GM18951 (cell line): Measurements from ENCODE around the gene NFXL1.
"Not testable (repeated sequence)": the region's sequence is repeated elsewhere in the genome, so short reads cannot be mapped to it uniquely, and the experiment has no call there.

Source experiments
- POLR2A ChIP-seq: IDR thresholded peaks from 4 replicates; pipeline ENCODE4 v1.6.1; 2011; ENCODE audit warnings: mild to moderate bottlenecking; ENCODE audit not compliant: insufficient read length, insufficient read depth; ENCODE audit errors: extremely low read depth
- in situ Hi-C: fragments of 300-500 bp; cut with MboI; formaldehyde crosslinking; loops from one replicate; pipeline ENCODE4 v1.12.0; 2022; ENCODE audit warnings: low sequenced_read_pairs, mixed read lengths, inconsistent platforms; ENCODE audit not compliant: unreplicated experiment

NFXL1 gene

DNA sequence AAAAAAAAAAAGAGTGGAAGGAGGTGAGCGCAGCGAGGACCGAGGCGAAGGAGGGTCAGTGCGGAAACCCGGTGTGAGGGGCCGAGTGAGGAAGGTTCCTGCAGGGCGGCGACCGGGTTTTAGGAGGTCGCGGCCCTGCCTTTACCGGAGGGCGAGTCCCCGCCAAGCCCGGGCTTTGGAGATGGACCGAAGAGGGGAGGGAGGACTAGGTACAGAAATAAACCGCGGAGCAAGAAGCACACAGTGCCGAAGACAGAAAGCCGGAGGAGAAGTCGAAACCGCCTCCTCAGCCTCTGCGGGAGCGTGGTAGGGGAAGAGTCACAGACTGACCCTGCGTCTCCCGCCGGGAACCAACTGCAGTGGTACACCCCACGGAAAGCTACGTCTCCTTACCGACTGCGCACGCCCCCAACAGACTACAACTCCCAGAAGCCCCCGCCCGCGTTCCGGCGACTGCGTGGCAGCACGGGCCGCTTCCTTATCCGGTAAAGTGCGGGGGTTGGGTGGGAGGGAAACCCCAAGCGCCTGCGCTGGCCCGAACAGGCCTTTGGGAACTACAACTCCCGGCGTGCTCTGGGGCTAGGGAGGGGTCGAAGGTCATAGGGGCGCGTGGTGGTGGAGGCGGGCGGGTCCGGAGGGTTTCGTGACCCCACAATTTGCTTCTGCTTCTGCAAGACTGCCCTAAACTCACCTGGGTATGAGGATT lies at the start of gene NFXL1:
NFXL1 (minus strand) TSS at position 364 of the 706 bp plus-strand sequence. CDS start 380 bp downstream, outside the sequence.
- in situ Hi-C loops = no loop called here
- TF ChIP-seq POLR2A = peak; percentile 90

DNA sequence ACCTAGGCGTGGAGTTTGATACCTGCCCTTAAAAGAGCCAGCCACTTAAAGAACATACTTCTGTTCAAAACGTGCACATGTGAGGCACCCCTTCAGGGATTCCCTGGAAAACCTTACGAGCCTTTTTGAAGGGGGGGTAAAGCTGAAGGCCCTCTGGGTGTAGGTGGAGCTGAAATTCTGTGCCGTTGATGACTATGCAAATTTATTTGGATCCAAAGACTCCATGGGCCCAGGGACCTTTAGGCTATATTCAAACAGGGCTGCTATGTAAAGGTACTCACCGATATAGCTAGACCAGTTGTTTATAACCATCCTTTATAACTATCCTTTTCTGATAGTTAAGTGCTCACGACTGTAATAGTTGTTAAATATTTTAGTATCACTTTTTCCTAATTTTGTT lies 40.3 kb upstream of the NFXL1 start:
- in situ Hi-C loops = no loop called here
- no peak for TF ChIP-seq POLR2A

DNA sequence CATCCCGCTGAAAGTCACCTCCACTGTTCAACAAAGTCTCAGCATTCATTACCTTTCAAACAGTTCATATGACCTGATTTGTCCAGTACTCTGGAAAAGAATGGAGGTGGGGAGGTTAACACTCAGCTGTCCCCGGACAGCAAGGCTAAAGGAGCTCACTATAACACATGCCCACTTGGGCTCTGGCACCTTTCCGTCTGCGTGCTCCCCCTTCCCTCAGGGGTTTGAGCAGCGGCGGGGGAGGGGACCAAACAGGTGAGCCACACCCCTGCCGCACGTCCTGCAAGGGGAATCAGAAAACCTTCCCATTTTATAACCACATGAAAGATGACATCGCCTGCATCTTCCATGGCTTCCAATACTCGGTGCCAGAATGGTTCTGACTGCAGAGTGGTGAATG lies 39.9 kb upstream of the NFXL1 start:
- in situ Hi-C loops = no loop called here
- no peak for TF ChIP-seq POLR2A

DNA sequence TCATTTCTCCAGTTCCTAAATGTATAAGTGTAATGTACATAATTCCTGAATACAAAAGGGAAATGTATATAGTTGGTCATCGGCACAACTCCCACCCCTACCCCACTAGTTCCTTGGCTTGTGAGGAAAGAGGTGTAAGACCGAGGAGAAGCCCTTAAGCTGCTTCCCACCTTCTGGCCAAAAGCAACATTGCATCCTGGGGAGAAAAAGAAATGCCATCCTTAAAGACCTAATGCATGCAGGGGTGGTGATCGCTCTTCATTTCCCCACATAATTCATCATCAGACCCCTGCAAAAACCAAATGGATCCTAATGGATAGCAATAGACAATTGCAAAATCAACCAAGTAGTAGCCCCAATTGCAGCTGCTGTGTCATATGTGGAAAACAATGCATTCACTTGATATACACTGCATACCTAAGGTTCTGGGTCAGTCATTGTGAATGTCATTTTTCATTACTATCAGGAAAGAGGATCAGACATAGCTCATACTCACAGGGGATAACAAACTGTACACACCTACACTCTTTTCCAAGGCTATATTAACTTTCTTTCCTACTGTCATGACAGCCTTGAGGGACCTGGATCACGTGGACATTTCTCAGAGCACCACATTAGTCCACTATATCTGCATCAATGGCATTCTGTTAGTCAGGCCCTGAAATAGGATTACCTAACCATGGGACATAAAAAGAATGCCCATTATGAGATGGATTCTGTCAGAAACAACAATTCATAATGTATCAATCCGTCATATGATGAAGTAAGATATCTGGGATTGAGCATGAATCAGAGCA lies 31.7 kb upstream of the NFXL1 start:
- in situ Hi-C loops = no loop called here
- no peak for TF ChIP-seq POLR2A

DNA sequence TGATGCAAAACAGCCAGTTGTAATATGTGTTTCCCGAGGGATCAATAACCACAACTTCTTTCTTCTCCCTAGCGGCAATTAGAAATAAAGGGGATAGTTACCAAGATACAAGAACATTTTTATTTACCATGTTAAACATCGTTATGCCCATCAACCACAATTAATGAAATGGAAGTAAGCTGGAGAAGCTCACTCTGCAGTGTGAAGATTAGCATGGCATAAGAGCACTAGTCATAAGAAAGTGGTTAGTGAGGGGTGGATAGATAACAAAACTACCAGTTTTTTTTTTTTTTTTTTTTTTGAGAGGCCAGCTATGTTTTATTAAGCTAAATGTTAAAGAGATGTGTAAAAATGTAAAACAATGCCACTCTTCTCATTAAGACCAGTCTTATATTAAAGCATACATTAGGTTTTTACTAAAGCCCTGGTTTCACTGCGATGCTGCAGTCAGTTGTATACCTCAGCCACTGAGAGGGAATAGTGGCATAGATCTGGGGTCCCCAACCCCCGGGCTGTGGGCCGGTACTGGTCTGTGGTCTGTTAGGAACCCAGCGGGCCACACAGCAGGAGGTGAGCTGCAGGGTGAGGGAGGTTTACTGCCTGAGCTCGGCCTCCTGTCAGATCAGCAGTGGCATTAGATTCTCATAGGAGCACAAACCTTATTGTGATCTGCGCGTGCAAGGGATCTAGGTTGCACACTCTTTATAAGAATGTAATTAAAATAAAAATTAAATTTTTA lies 27.9 kb upstream of the NFXL1 start:
- in situ Hi-C loops = no loop called here
- TF ChIP-seq POLR2A = no peak

DNA sequence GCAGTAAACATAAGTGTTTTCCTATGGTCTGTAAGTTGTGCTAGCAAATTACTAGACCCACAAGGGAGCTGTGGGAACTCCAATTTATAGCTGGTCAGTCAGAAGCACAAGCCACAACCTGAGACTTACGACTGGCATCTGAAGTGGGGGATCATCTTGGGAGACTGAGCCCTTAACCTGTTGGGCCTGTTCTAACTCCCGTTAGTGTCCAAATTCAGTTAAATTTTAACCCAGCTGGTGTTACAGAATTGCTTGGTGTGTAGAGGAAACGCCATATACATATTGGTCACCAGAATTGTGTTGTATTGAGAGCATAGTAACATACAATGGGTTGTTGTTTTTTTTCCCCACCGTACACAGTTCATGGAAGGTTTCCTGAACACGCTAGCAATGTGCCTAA lies 25.1 kb upstream of the NFXL1 start:
- no peak for TF ChIP-seq POLR2A
- in situ Hi-C loops = loop anchor here (10.0 kb wide), 1 partner anchor 255 kb away; no protein-coding TSS in a partner anchor

DNA sequence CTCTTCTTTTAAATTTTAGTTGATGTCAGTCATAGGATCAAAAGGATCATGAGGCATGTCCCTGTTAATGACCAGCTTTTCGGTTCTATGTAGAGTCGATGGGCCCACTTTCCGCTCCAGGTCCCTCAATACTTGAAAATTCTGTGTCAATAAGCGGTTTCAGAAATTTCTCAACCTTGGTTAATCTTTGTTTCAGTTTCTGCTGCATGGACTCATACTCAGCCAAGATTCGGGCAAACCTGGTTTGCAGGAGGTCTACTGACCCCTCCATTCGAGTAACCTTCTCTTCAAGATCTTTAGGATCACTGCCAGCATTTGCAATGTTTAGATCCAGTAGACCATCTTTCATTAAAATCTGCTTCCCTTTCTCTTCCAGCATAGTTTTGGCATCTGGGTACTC lies 22.0 kb upstream of the NFXL1 start:
- in situ Hi-C loops = loop anchor here (10.0 kb wide), 1 partner anchor 252 kb away; no protein-coding TSS in a partner anchor
- TF ChIP-seq POLR2A = no peak

DNA sequence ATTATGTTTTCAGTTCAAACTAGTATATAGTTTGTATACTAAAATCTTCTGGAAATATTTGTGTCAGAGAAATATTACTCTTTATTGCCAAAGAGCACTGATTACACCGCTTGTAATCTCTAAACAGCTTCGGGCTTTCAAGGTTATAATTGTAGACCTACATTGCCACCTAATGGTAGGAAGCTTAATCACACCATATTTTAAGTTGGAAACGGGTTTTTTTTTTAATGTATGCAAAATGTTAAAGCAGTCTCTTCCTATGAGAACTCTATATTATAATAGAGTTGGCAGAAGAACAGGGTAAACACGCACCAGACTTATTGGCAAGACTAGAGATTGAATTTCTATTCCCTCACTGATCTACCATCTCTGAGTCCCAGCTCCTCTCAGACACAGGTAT lies 19.5 kb upstream of the NFXL1 start:
- in situ Hi-C loops = loop anchor here (10.0 kb wide), 1 partner anchor 249 kb away; no protein-coding TSS in a partner anchor

DNA sequence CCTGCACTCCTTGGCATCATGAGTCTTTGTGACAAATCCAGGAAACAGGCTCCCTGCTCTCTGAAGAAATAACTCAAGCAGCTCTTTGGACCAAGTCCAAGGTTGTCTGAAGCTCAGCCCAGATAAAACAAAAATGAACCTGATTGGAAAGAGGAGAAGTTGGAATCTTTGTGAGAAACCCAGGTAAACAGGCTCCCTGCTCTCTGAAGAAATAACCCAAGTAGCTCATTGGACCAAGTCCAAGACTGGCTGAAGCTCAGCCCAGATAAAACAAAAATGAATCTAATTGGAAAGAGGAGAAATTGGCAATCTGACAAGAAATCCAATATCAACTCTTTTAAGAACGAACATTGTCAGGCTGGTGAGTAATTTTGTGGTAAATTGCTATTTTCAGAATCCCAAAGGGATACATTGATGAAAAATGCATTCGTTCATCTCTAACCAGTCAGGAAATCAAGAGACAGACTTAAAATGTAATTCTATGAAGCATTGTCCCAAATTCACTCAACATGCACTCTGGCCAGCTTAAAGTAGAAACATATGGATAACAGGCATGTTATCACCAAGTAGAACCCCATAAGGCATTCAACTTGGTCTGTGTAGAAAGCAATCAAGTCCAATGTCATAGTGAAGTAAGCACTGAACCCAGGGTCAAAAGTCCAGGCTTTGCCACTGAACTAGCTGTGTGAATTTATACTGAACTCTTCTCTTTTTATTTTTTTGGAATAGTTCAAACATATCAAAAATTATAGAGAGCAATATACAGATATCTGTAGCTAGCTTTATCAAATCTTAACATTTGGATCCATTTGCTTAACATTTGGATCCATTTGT lies 16.8 kb upstream of the NFXL1 start:
- no peak for TF ChIP-seq POLR2A
- in situ Hi-C loops = loop anchor here (10.0 kb wide), 1 partner anchor 246 kb away; no protein-coding TSS in a partner anchor

More for the DNA sequence above, 19.5 kb upstream of the NFXL1 start:
- TF ChIP-seq POLR2A = no peak

DNA sequence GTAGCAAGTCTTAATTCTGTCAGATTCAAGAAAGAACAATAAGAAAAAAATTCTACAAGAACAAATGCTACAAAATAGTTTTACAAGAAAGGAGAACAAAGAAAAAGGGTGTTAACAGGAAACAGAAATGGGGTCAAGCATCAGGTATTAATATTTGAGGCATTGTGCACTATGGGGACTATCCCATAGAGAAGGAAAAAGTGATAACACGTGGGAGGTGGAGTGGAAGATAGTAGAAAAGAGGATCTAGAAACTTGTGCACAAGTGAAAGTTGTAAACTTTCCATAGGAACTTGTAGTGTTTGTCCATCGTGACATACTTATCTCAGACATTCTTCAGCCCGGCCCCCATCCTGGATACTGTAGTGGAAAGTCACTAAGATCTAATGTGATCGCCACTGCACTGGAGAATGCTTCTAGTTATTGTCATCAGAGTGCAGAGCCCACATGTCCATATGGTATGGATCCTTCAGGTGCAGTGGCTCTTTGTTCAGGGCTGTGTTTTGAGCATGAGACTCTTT lies 15.4 kb upstream of the NFXL1 start:
- TF ChIP-seq POLR2A = no peak
- in situ Hi-C loops = loop anchor here (10.0 kb wide), 1 partner anchor 245 kb away; no protein-coding TSS in a partner anchor

DNA sequence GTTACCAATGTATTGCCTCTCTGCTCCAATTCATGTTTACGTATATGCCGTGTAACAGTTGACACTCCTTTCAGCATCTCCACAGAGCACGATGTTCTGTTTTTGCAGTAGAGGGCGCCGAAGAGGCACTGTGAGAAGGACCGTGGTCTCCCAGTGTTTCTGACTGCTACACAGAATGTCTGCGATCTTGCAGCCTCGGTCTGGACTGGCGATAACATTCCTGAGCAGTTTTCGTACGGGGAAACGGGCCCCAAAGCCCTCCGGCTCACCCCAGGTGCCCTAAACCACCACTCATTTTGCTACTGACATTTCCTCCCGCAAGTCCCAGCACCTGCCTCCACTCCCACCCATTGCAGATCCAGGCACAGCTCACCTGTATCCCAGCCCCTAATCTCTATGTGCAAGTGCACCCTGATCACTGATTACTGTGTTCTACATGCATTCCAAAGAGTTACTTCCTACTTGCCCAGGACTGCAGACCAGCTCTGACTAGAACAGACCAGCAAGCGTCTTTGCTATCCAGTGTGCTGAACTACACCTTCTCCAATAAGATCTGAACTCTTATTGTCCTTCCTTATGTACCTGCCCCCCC lies 12.4 kb upstream of the NFXL1 start:
- in situ Hi-C loops = no loop called here
- TF ChIP-seq POLR2A = no peak

DNA sequence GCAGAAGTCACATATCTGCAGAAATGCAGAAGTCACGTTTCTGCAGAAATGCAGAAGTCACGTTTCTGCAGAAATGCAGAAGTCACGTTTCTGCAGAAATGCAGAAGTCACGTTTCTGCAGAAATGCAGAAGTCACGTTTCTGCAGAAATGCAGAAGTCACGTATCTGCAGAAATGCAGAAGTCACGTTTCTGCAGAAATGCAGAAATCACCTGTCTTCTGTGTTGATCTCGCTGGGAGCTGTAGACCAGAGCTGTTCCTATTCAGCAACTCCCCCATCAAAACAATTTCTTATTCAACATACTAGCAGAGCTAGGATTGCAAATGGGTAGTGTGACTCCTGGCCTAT lies 8.9 kb upstream of the NFXL1 start:
- in situ Hi-C loops = not testable (repeated sequence)

DNA sequence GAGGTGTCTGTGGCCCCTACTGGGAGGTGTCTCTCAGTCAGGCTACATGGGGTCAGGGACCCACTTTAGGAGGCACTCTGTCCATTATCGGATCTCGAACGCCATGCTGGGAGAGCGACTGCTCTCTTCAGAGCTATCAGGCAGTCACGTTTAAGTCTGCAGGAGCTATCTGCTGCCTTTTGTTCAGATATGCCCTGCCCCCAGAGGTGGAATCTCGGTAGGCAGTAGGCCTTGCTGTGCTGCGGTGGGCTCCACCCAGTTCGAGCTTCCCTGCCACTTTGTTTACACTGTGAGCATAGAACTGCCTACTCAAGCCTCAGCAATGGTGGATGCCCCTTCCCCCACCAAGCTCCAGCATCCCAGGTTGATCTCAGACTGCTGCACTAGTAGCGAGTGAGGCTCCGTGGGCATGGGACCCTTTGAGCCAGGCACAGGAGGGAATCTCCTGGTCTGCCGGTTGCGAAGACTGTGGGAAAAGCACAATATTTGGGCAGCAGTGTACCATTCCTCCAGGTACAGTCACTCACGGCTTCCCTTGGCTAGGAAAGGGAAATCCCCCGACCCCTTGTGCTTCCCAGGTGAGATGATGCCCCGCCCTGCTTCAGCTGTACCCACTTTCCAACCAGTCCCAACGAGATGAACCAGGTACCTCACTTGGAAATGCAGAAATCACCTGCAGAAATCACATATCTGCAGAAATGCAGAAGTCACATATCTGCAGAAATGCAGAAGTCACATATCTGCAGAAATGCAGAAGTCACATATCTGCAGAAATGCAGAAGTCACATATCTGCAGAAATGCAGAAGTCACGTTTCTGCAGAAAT lies 8.3 kb upstream of the NFXL1 start:
- in situ Hi-C loops = not testable (repeated sequence)

DNA sequence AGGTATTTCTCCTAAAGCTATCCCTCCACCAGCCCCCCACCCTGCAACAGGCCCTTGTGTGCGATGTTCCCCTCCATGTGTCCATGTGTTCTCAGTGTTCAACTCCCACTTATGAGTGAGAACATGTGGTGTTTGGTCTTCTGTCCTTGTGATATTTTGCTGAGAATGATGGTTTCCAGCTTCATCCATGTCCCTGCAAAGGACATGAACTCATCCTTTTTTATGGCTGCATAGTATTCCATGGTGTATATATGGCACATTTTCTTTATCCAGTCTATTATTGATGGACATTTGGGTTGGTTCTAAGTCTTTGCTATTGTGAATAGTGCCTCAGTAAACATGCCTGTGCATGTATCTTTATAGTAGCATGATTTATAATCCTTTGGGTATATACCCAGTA lies 2.8 kb upstream of the NFXL1 start:
- in situ Hi-C loops = not testable (repeated sequence)
